KMS-11 (cell line): ENCODE data around the gene UNKL.

Experiments used
- H2AFZ ChIP-seq: fragments of 200-600 bp; sonication (generic); 2 replicates; pipeline ENCODE4 v1.6.1; 2016; ENCODE audit warnings: antibody characterized with exemption, mixed run types, low read depth
- H3K27ac ChIP-seq: fragments of 200-600 bp; sonication (generic); 2 replicates; pipeline ENCODE4 v1.6.1; 2016; ENCODE audit warnings: mild to moderate bottlenecking, mixed run types
- H3K27me3 ChIP-seq: fragments of 200-600 bp; sonication (generic); 2 replicates; pipeline ENCODE4 v1.6.1; 2017; ENCODE audit warnings: mild to moderate bottlenecking, low read depth, mixed run types, moderate library complexity; ENCODE audit not compliant: insufficient read depth
- H3K36me3 ChIP-seq: fragments of 200-600 bp; sonication (generic); 2 replicates; pipeline ENCODE4 v1.6.1; 2017; ENCODE audit warnings: mild to moderate bottlenecking, mixed run types; ENCODE audit not compliant: insufficient read depth
- H3K4me1 ChIP-seq: fragments of 200-600 bp; sonication (generic); 2 replicates; pipeline ENCODE4 v1.6.1; 2016; ENCODE audit warnings: mild to moderate bottlenecking, low read depth, mixed run types; ENCODE audit not compliant: poor library complexity, severe bottlenecking
- H3K4me2 ChIP-seq: fragments of 200-600 bp; sonication (generic); 2 replicates; pipeline ENCODE4 v1.7.0; 2016; ENCODE audit warnings: mild to moderate bottlenecking, mixed run types
- H3K4me3 ChIP-seq: fragments of 200-600 bp; sonication (generic); IDR thresholded peaks from 2 replicates; pipeline ENCODE4 v1.6.1; 2017; ENCODE audit warnings: low read depth, low read length, mixed read lengths; ENCODE audit not compliant: insufficient read depth
- H3K79me2 ChIP-seq: fragments of 200-600 bp; sonication (generic); 2 replicates; pipeline ENCODE4 v1.6.1; 2016; ENCODE audit warnings: low read depth, mixed run types; ENCODE audit not compliant: insufficient read depth
- H3K9ac ChIP-seq: fragments of 200-600 bp; sonication (generic); 2 replicates; pipeline ENCODE4 v1.6.1; 2016; ENCODE audit warnings: mild to moderate bottlenecking, mixed run types
- H4K20me1 ChIP-seq: fragments of 200-600 bp; sonication (generic); 2 replicates; pipeline ENCODE4 v1.6.1; 2016; ENCODE audit warnings: mild to moderate bottlenecking, mixed run types; ENCODE audit not compliant: insufficient read depth
- TF ChIP-seq, protein P1 (sequence below): fragments of 200-600 bp; sonication (generic); conservative IDR thresholded peaks from 2 replicates; pipeline ENCODE4 v1.6.1; 2017; ENCODE audit warnings: low read depth, mild to moderate bottlenecking, antibody characterized with exemption, low read length, moderate library complexity, mixed read lengths

UNKL gene

DNA sequence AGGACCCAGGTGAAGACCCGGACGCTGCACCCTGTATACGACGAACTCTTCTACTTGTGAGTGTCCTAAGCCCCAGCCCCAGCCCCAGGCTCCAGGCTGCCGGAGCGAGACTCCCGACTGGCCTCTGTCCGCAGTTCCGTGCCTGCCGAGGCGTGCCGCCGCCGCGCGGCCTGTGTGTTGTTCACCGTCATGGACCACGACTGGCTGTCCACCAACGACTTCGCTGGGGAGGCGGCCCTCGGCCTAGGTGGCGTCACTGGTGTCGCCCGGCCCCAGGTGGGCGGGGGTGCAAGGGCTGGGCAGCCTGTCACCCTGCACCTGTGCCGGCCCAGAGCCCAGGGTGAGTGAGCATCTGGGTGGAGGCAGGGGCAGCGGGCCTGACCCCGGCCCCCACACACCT lies 66.5 kb downstream of the UNKL start:
- Histone ChIP-seq H3K9ac (no peak overlapping the region), H3K4me3 (no peak overlapping the region), H3K27me3 (peaks cover 7% of the 10 kb centered on the region; the same call in 1 of the 2 replicates), H2AFZ (no peak overlapping the region), H3K4me1 (peaks cover 22% of the 10 kb centered on the region), H4K20me1 (no peaks in the 10 kb centered on the region), H3K36me3 (no peaks in the 10 kb centered on the region), H3K4me2 (no peak overlapping the region), H3K27ac (no peak overlapping the region), H3K79me2 (peaks cover 12% of the 10 kb centered on the region; the same call in 1 of the 2 replicates)
- TF ChIP-seq, protein P1, sequence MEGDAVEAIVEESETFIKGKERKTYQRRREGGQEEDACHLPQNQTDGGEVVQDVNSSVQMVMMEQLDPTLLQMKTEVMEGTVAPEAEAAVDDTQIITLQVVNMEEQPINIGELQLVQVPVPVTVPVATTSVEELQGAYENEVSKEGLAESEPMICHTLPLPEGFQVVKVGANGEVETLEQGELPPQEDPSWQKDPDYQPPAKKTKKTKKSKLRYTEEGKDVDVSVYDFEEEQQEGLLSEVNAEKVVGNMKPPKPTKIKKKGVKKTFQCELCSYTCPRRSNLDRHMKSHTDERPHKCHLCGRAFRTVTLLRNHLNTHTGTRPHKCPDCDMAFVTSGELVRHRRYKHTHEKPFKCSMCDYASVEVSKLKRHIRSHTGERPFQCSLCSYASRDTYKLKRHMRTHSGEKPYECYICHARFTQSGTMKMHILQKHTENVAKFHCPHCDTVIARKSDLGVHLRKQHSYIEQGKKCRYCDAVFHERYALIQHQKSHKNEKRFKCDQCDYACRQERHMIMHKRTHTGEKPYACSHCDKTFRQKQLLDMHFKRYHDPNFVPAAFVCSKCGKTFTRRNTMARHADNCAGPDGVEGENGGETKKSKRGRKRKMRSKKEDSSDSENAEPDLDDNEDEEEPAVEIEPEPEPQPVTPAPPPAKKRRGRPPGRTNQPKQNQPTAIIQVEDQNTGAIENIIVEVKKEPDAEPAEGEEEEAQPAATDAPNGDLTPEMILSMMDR: no peak

DNA sequence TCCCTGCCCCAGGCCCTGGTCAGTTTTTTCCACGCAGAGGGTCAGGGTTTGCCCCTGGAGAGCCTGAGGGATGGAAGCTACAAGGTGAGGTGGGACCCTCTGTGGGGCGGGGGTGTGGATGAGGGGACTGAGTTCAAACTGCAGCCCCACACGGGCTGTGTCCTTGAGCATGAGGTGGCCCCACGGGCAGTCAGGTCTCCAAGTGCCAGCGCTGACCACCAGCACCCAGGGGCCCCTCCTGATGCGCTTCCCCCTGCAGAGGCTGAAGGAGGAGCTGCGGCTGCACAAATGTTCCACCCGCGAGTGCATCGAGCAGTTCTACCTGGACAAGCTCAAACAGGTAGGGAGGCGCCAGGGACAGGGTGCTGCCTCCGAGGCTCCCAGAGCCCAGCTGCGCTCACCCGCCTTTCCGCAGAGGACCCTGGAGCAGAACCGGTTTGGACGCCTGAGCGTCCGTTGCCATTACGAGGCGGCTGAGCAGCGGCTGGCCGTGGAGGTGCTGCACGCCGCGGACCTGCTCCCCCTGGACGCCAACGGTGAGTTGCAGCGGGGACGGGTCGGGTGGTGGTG lies 67.1 kb downstream of the UNKL start:
- Histone ChIP-seq H3K27me3 (peaks cover 7% of the 10 kb centered on the region; the same call in 1 of the 2 replicates), H4K20me1 (no peaks in the 10 kb centered on the region), H3K27ac (no peak overlapping the region), H3K4me2 (no peak overlapping the region), H3K9ac (no peak overlapping the region), H3K79me2 (peaks cover 6% of the 10 kb centered on the region; the same call in 1 of the 2 replicates), H3K4me3 (no peak overlapping the region), H2AFZ (no peak overlapping the region), H3K36me3 (no peaks in the 10 kb centered on the region), H3K4me1 (peaks cover 18% of the 10 kb centered on the region)
- TF ChIP-seq, protein P1: no peak

GRCh38 chr16:1346422-1347285 lies 67.8 kb downstream of the UNKL start:
- peaks cover 25% of the 10 kb centered on the region for H3K4me1 ChIP-seq
- no peaks in the 10 kb centered on the region for H3K36me3 ChIP-seq
- H3K79me2 ChIP-seq: no peaks in the 10 kb centered on the region; the same call in 1 of the 2 replicates
- no peak overlapping the region for H3K4me2 ChIP-seq
- H3K27me3 ChIP-seq: peaks cover 13% of the 10 kb centered on the region; the same call in 1 of the 2 replicates
- H3K9ac ChIP-seq: no peak overlapping the region
- H3K27ac ChIP-seq: no peak overlapping the region
- no peaks in the 10 kb centered on the region for H4K20me1 ChIP-seq
- TF ChIP-seq, protein P1: no peak
- H2AFZ ChIP-seq: no peak overlapping the region
- H3K4me3 ChIP-seq: no peak overlapping the region

DNA sequence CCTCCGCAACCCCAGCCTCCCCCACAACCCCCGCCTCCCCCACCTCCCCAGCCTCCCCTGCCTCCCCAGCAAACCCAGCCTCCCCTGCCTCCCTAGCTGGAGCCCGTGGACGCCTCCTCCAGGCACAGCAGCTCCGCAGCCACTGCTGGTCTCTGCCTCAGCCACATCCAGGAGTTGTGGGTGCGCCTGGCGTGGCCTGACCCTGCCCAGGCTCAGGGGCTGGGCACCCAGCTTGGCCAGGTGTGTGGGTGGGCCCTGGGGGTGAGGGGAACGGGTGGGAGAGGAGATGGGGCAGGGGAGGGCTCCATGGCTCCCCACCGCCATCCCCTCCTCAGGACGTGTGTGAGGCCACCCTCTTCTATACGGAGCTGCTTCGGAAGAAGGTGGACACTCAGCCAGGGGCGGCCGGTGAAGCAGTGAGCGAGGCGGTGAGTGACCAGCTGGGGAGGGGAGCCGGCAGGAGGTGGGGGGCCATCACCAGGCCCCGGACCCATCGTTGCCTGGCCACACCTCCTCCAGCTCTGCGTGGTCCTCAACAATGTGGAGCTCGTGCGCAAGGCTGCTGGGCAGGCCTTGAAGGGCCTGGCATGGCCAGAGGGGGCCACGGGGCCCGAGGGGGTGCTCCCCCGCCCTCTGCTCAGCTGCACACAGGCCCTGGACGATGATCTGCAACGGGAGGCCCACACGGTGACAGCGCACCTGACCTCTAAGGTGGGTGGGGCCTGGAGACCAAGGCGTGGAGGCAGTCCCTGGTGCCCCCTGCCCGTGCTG lies 68.7 kb downstream of the UNKL start:
- H3K4me3 ChIP-seq: no peak overlapping the region
- no peak overlapping the region for H3K4me2 ChIP-seq
- H3K27me3 ChIP-seq: peaks cover 21% of the 10 kb centered on the region
- no peak overlapping the region for H2AFZ ChIP-seq
- H4K20me1 ChIP-seq: no peaks in the 10 kb centered on the region
- H3K79me2 ChIP-seq: no peaks in the 10 kb centered on the region; the same call in 1 of the 2 replicates
- no peak overlapping the region for H3K9ac ChIP-seq
- TF ChIP-seq, protein P1: no peak
- no peaks in the 10 kb centered on the region for H3K36me3 ChIP-seq
- H3K4me1 ChIP-seq: peaks cover 25% of the 10 kb centered on the region
- H3K27ac ChIP-seq: no peak overlapping the region
